Activated T-cell treated with anti-CD3 and anti-CD28 coated beads, Interleukin-2, amount 50 U/mL, for 48 hours (primary cell): Measurements from ENCODE around the gene RASSF3.
"Not testable (repeated sequence)": the region's sequence is repeated elsewhere in the genome, so short reads cannot be mapped to it uniquely, and the experiment has no call there.

Experiments
- DNase-seq, 2 experiments: peaks; one replicate each; pipeline ENCODE4 v3.0.0-alpha.2; 2020

RASSF3 gene

DNA sequence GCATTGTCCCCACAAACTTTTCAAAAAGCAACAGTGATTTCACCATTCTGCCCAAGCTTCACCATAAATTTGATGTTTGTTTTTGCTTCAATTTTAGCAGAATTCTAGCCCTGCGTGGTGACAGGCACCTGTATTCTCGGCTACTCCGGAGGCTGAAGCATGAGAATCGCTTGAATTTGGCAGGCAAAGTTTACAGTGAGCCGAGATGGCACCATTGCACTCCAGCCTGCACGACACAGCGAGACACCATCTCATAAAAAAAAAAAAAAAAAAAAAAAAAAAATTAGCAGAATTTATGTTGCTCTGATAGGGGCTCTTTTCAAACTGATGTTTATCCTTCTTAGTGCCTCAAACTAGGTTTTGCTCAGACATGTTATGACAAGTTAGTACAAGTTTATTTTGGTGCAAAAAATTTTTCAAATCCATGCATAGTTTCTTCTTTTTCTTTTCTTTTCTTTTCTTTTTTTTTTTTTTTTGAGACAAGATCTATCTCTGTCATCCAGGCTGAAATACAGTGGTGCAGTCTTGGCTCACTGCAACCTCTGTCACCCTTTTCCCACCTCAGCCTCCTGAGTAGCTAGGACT is 24.3 kb downstream of the RASSF3 start:
- DNase-seq = no peak

DNA sequence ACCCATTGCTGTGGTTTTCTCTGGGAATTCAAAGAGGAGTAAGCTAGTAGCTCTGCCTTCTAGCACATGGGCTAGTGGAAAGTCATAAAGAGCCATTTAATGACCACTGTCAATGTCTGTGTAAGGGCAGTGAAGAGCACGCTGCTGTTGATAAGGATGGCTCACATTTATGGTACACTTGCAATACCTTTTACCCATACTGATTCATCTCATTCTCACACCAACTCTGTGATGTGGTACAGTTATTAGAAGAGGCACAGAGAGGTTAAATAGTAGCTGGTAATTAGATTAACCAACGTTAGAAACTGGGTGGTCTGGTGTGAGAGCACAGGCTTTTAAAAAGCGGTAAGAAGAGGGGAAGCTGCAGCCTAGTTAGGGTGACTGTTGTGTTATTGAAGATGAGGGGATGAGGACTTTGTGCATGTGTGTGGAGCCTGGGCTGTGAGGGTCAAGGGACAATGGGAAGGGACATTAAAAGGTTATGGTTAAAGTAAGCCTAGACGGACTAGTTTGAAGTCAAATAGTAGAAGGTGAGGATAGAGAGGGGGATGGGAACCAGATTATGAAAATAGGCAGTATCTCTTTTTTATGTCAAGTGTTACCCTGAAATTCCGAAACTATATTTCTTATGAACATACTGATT is 25.2 kb downstream of the RASSF3 start:
- no peak for DNase-seq

DNA sequence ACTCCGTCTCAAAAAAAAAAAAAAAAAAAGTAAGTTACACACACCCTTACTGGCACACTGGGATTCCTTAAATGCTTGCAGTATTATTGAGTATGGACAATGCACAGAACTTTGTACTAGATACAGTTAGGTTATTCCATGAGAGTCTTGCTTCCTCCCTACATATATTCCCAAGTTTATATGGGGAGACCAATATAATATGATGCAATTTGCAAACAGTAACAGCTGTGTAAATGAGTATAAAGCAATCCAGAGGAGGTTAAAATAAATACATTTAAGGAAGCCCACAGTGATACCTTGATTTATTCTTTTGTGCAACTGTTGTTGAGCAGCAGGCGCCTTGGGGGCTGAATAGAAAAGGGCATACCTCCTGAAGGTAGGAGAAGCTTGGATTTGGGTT is 26.6 kb downstream of the RASSF3 start:
- no peak for DNase-seq

DNA sequence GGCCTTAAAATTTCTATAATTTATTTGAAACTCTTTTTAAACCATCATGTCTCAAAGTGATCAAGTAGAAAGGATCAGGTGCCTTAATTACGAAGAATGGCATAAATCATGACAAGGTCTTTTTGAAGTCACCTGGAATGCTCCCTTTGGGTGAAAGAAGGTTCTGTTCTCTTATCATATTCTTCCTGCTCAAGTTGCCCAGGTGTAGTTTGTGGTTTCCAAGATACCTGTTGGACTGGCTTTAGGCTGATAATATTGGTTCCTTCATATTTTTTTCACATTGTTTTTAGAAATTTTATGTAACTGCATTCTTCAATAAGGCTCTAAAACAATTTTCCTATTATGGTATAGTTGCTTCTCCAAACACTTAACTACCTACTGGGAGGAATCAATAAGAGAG is 29.2 kb downstream of the RASSF3 start:
- DNase-seq = no peak

DNA sequence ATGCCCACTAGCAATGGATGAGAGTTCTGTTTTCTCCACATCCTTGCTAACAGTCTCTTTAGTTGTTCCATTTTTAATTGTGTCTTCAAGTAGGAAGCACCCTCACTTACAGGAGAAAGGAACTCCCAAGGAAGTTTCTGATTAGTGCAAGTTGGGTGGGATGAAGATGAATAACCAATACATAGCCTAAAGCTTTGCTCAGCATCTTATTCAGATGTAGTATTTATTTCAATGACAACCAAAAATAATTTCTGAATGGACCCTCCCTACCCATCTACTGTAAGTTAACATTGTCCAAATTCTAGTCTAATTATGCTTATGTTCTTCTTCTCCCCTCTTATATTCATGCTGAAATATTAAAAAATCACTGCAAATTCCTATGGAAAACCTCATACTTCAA is 36.0 kb downstream of the RASSF3 start:
- no peak for DNase-seq

DNA sequence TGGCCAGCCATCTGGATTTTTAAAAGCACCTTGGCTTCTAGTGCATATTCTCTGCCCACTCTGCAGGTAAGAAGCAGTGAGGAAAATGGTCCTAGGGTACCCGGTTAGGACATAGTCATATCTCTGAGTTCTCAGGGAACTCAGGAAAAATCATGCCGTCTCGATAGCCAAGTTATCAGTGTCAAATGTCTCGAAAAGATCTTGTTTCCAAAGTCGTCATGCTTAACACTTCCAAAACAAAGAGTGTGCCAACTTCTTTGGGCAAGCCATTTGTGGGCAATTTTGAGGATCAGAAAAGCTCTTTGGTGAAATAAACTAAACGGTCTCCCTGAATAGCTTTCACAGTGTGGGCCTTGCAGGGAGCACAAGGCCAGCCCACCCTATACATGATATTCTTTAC is 39.2 kb downstream of the RASSF3 start:
- DNase-seq = peak in 1 of 2 experiments; percentile 4

DNA sequence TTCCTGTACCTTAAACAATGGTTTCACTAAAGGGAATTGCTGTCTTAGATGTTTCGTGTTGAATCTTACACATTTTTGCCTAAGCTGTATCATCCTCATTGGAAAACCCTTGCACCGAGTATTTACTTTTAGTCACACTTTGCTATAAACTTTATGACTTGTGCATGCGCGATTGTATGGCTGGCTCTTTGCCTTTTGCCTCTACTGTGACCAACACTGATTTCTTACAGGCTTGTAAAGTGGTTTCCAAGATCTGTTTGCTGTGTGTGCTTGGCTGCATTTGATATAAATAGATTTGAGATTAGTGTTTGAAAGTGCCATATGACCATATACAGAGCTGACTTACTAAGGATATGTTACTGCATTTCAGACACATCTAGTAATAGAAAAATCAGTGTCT is 40.5 kb downstream of the RASSF3 start:
- no peak for DNase-seq

DNA sequence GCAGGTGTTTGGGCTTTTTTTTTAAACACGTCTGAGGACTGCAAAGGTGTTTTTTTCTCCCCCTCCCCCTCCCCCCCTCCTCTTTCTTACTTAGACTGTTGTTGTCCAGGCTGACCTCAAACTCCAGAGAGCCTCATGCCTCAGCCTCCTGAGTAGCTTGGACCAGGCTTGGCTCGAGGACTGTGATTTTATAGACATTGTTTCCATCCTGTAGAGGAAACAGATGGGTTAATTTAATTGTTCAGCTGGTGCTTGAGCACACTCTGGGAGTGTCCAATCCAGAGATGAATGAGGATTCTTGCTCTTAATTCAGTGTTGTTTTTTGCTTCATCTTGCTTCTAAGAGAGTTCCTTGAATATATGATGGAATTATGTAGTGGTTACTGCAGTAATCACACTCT is 42.1 kb downstream of the RASSF3 start:
- peak in 1 of 2 experiments; percentile 10 for DNase-seq

DNA sequence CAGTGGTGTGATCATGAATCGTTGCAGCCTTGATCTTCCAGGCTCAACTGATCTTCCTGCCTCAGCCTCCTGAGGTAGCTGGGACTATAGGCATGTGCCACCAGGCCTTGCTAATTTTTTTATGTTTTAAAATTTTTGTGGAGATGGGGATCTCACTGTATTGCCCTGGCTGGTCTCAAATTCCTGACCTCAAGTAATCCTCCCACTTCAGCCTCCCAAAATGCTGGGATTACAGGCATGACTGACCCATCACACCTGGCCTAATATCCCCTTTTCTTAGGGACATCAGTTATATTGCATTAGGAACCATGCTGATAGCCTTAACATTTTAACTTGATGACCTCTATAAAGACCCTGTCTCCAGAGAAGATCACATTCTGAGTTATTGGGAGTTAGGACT is 42.8 kb downstream of the RASSF3 start:
- DNase-seq = no peak

DNA sequence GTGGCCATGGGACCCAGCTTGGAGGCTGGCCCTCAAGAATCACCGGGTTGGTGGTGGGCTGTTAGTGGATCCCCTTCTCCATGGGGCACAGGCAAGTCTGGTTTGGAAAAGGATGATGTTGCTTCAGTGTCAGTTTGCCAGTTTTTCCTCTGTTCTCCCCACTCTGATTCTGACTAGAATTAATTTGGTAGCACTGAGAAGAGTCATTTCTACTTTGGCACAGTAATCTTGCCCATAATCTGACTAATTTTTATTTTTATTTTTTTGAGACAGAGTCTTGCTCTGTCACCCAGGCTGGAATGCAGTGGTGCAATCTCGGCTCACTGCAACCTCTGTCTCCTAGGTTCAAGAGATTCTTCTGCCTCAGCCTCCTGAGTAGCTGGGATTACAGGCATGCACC is 43.6 kb downstream of the RASSF3 start:
- not testable (repeated sequence) for DNase-seq

DNA sequence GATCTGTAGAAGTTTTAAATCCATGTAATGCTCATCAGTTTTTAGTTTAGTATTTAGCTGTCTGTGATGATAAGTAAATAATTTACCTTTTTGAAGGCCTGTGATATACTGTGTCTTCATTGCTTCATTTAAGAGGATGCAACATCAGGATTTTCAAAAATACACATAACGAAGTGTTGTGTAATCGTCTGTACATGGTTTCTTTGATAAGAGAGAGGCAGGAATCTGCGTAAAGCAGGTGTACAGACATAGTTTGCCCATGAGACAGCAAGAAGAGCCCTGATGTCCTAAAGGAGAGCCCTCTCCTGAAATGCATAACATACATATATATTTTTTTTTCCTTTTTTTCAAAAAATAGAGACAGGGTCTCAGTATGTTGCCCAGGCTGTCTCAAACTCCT is 44.8 kb downstream of the RASSF3 start:
- peak in 1 of 2 experiments; percentile 3 for DNase-seq

DNA sequence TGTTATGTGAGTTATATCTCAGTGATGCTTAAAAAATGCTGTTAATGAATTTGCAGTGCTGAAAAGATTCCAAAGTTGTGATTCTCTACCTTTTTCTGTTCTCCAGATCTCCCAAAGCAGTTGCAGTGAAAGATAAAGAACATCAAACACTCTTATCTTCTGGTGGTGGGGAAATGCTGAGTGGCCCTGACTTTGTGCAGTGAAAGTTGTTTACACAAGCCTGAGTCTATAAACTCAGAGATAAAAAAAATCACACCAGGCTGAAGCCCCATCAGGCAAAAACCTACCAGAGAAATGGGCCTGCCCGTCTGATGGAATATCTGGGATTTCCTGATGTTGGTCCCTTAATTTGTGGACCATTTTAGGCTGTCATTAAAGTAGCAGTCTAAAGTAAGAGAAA is 46.1 kb downstream of the RASSF3 start:
- DNase-seq = peak in 1 of 2 experiments; percentile 14

DNA sequence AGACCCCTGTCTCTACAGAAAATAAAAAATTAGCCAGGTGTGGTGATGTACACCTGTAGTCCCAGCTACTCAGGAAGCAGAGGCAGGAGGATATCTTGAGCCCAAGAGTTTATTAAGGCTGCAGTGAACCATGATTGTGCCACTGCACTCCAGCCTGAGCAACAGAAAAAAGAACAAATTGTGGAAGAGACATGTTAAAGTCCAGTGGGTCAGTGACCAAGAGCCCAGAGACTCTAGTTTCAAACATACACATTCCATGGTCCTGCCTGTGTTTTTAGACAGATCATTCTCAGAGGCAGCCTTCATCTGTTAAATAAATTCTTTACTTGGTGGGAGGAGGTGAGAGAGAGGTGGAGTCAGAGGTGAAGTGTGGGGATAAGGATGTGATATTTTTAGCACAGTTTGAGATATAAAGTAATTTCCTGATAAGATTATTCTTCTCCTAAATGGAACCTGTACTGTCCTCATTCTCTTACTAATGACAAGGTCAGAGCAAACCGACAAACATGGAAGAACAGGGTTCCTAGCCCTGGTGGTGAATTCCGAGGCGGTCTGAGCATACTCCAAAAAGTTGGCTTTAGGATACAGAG is 48.7 kb downstream of the RASSF3 start:
- DNase-seq = no peak

DNA sequence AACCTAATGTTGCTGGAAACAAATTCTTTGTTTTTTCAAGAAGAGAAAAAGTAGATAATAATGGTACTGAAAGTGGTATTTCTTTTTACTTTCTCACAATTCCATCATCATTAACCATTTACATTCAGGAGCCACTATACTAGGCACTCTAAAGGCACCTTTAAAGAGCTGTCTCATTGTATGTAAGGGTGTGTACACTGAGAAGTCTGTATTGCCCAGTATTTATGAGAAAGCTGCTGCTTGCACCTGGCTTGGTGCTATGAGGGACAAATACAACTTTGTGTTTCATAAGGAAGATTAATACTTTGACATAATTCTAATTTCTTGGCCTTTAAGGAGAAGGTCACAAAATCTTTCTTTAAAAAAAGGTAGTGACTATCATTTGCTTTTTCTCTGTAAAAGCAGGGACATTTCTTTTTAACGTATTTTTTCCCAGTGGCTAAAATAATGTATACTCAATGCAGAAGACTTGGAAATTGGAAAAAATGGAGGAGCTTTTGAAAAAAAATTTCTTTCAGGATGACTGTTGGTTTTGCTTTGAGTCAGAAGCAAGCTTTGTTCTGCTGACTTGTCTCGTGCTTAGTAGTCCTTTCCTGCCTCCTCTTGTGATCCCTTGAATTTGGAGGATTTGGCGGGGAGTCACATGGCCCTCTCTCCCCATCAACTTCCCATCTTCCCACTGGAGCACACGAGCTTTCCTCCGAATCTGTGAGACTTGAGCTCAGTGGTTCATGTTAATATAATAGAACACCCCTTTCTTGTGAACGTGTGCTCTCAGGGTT is 50.1 kb downstream of the RASSF3 start:
- peak in 1 of 2 experiments; percentile 52 for DNase-seq

DNA sequence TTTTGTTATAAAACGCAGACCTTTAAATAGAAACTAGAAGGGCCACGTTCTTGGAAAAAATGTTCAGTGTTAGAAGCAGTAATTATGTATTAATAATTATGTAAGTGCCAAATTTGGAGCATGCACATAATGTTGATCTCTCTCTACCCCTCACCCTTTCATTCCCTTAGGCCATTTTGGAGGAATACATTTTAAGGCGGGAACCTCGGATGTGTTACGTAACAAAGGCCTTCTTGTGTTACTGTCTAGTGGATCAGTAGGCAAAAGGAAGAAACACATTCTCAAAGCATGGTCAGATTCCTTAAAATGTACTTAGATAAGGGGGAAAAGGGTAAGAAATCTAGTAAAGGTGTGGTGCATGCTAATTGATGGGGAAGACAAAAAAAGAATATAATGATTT is 52.7 kb downstream of the RASSF3 start:
- DNase-seq = no peak

DNA sequence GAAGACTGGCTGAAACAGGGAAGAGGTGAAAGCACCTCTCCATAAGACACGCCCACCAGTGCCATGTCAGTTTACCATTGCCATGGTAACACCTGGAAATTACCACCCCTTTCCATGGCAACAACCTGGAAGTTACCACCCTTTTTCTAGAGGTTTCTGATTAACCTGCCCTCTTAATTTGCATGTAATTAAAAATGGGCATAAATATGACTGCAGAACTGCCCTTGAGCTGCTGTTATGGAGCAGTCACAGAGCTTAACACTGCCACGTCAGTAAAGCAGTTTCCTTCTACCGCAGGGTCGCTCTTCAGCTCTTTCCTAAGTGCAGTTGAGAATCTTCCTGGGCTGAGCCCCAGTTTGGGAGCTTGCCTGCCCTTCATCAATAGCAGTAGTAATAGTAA is 55.2 kb downstream of the RASSF3 start:
- DNase-seq = no peak

DNA sequence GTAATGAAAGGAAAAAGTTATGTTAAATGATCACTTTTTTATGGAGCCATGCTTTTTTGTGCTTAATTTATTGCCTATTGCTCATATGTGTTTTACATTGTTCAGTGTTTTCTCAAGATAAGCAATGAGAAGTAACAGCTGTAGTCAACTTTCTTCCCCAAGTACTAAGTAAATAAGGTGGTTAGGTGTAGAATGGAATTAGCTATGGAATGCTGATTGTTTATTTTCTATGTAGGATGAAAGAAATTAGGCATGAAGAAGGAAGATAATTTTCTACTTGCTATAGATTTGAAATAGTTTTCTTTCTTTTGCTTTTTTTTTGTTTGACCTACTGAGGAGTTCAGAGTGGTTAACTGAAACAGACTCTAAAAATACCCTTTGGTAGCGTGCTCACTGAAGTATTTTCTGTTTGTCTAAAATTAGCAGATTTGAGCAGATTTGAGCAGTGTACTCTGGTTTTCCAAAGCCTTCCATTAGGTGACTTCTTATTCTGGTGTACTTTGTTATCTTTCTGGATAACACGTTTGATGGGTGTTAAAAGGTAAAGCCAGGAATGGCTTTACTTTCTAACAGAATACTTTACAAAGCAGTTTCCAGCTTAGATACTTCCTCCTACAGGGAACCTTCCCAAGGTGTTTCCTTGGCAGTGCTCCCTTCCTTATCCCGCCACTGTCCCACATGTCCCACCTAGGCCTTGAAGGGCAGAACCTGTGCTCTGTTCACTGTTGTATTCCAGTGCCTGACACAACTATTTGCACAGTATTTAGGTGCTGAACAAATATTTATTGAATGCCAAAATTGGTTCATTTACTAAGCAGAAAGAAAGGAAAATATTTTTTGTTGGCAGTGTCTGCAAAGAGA is 56.0 kb downstream of the RASSF3 start:
- no peak for DNase-seq

DNA sequence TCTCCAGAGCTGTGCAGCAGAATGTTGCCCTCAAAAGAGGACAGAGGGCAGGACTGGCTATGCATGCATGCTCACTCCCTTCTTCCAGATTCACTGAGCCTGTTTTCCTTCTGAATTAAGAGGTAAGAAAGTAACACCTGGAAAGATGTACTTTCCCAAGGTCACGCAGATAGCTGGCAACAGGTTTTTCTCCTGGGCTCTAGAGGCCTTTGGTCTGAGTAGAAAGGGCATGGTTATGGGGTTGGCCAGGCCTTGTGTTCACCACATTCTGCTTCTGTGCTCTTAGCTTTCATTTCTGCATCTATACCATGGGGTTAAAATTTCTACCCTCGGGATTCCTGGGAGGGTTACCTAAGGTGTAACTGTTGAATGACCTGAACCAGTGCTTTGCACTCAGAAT is 57.5 kb downstream of the RASSF3 start:
- no peak for DNase-seq

DNA sequence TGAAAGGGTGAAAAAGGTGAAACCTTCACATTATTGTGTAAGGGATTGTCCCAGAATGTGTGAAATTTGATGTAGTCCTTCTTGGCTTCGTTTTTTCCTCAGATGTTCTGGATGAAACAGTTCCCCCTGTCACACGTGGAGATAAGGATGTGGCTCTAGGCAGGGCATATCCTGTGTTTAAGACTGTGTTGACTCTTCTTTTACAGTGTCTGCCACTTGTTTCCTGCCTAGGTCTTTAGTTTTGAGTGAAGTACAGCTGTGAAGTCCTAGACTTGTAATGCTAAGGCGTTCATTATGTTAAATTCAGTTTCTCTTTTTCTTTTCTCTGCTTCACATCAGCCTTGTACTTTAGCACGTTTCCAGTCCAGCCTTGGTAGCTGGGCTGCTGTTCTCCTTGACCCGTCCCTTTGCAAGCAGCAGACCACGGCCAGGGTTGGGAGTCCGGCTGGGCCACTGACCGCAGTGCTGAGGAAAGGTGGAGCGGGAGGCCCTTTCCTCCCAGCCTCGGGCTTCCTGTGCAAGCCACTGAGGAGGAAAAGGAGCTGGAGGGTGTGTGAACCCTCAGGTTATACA is 59.1 kb downstream of the RASSF3 start:
- DNase-seq = no peak

DNA sequence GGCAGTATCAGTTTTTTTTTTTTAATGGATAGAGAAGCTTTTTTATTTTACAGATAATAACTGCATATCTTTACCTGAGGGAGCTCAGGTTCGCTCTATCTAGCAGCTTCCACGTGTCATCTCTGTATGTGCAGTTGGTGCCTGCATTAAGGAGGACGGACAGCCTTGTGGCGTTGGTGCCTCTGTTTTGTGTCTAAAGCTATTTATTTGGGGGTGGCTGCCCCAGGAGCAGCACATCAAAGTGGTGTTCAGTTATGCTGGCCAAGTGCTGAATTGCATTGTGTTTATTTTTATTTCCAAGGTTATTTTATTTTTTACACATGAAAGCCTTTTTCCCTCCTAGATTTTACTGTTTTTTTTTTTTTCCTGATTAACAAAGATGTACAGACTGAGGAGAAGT is 59.7 kb downstream of the RASSF3 start:
- DNase-seq = no peak

DNA sequence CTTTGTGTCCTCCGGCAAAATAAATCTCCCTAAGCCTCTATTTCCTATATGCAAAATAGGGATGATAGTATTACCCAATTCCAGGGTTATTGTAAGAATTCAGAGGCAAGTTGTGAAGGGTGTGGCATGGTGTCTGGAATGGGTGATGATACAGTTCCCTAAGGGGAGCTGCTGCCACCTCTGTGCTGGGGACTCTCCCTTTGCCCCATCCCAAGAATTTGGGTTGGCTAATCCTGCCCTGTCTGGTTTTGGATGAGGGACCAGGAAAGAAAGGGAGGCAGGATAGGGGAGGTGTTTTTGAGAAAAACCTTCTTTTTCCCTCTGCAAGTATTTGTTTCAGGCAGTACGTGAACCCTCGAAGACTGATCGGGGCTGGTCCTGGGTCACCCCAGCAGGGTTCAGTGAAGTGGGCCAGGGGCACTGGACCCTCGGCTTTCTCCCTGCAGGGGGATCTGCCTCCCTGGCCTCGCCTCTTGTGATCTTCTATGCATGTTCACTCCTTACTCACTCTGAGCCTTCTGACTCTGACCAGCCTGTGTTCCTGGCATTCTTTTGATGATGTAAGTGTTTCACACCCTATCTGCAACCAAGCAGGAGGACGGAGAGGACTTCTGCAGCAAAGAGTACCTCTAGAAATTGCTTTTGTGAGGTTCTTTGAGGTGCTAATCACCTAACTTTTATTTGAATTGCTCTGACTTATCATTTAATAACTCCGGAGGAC is 60.8 kb downstream of the RASSF3 start:
- no peak for DNase-seq

DNA sequence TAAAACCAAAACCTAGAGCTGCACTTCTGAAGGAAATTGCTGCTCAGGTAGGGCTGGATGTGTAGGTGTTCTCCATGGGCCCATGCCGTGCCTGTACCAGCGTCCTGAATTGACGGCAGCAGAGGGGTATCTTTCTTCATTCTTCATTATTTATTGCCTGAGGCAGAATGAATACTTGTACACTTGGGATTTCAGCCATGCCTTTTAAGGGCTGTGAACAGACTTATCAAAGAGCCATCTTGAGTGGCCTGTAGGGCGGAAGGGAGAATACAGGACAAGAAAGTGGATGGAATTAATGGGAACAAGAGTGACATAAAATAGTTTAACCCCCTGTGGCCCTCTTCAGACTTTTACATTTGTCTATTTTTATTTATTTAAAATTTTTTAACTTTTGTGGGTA is 61.4 kb downstream of the RASSF3 start:
- no peak for DNase-seq
